ENCODE results near the gene FHIT.
A peak's percentile ranks its signal among the peaks of the same experiment; 100 is the strongest.
"Not testable (repeated sequence)": the region's sequence is repeated elsewhere in the genome, so short reads cannot be mapped to it uniquely, and the experiment has no call there.

The FHIT gene

GRCh38 chr3:61053781-61054496 lies 197.3 kb downstream of the FHIT start:
- DNase-seq = peak; percentile 77

DNA sequence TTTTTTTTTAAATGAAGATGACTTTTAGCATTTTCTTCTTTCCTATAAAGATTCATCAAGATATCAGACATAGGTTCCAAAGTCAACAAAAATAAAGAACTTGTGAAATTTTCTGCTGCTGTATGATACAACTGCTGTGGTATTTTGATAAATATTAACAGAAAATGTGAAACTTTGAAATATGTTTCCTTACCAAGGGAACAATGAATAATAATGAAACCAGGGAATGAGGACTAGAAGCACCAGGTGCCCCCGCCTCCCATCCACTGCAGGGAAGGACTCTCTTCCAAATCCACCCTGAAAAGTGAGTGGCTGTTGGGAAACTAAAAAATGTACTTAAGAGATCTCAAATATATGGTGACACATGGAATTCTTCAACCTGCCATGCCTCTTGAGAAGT lies 198.4 kb downstream of the FHIT start:
- DNase-seq = no peak

DNA sequence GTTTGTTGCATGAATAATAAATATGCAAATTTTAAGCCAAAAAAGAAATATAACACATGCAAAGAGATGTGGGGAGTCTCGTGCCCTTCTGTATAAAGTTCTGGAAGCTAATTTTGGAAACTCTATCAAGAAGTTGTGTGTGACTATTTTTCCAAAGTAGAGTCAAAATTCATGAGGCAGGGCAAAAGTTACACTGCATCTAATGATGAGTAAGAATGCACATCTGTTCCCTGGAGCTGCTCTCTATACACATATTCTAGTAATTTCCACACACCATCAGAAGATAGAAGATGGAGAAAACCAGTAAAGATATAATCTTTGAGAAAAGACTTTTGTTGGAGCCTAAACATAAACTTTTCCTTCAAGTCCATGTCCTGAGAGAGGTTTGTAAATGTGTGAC lies 199.6 kb downstream of the FHIT start:
- no peak for DNase-seq

DNA sequence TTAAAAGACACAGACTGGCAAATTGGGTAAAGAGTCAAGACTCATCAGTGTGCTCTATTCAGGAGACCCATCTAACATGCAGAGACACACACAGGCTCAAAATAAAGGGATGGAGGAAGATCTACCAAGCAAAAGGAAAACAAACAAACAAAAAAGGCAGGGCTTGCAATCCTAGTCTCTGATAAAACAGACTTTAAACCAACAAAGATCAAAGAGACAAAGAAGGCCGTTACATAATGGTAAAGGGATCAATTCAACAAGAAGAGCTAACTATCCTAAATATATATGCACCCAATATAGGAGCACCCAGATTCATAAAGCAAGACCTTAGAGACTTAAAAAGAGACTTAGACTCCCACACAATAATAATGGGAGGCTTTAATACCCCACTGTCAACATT lies 206.1 kb downstream of the FHIT start:
- not testable (repeated sequence) for DNase-seq

DNA sequence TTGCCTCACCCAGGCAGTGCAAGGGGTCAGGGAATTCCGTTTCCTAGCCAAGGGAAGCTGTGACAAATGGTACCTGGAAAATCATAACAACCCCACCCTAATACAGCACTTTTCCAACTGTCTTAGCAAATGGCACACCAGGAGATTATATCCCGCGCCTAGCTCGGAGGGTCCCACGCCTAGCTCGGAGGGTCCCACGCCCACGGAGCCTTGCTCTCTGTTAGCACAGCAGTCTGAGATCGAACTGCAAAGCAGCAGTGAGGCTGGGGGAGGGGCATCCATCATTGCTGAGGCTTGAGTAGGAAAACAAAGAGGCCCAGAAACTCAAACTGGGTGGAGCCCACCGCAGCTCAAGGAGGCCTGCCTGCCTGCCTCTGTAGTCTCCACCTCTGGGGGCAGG lies 208.1 kb downstream of the FHIT start:
- no peak for DNase-seq

DNA sequence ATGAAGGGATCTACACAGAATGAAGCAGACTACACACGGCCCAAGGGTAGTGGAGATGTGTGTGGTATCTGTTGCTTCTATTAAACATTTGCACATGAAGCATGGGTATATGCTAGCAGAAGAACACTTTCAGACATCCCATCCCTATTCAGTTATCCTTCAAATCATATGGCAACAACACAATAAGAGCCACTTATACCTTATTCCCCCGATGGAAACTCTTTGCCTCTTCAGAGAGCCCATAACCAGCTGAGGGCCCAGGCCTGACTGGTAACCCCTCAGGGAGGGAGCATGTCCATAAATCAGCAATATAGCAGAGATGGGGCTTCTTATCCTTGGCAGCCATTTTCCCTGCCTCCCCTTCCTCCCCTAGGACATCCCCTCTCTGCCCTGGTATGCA lies 210.6 kb downstream of the FHIT start:
- no peak for DNase-seq

DNA sequence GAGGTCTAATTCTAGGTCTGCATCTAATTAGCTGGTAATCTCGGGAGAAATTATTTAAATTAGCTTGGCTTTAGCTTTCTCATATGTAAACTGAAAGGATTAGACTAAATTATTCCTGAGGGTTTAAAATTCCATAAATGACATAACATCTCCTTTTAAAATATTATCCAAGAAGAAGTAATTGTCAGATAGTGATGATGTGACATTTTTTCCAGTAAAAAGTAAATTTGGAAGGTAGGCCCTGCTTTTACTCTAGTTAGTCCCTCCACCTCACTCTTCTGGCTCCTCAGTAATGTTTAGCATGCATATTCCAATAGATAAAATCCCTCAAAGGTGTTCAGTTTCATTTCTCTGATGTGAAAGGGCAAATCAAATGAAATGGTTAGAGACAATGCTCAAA lies 215.7 kb downstream of the FHIT start:
- DNase-seq = no peak

GRCh38 chr3:61032991-61033390 lies 218.3 kb downstream of the FHIT start:
- no peak for DNase-seq

DNA sequence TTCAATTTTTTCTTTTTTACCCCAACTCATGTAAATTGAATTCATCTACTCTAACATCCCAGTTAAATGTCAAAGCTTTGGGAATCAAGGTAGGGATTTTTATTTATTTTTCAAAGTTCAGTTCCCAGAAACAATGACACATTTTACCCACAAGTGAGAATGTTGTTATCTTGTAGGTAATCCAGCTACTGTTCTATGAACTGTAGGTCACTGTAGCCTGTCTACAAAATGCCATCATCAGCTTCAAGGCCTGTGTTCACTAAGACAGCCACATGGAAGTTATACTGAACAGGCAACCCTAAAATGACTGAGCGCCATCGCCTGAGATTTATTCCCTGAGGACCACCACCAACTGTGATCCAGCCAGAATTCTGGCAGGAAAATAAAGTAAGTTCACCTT lies 219.7 kb downstream of the FHIT start:
- DNase-seq = no peak

DNA sequence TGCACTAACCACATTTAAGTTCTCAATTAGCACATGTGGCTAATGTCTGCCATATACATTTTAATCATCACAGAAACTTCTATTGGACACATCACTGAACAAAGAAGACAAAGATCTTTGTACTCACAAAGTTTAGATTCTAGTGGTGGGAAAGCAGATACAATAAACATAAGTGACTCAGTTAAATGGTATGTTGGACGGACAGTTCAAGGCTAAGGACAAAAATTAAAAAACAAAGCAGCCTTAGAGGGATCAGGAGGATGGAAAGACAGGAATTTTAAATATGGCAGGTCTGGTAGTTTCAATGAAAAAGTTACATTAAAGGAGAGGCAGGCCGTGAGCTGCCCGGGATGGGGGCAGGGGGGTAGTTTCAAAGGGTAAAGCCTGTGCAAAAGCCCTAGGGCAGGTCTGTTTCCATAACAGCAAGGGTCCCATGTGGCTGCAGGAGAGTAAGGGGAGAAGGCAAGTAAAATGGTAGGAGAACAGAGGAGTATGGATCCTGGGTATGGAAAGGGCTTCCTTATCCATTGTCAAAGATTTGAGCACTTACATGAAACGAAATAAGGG lies 220.7 kb downstream of the FHIT start:
- no peak for DNase-seq

GRCh38 chr3:61029194-61029593 lies 222.1 kb downstream of the FHIT start:
- DNase-seq = no peak

- no peak for DNase-seq
Measured at GRCh38 chr3:61018807-61019206, 232.4 kb downstream of the FHIT start.

GRCh38 chr3:61017028-61017427 lies 234.2 kb downstream of the FHIT start:
- not testable (repeated sequence) for DNase-seq

- no peak for DNase-seq
Measured at GRCh38 chr3:61015859-61016258, 235.4 kb downstream of the FHIT start.

DNA sequence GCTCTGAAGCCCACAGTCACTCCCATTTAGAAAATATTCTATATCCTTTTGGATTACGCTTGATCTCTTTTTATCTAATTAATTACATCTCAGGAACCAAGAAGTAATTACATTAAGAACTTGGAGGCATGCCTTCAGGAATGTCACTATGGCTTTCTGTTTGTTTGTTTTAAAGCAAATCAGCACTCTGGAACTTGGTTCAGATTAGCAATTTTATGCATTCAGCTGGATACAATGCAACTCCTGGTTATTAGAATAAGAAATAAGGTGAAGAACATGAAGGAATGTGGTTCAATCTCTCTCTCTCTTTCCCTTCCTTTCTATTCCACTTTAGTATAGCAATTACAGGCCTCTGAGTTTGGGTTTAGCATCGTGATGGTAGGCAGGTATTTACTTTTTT lies 235.8 kb downstream of the FHIT start:
- DNase-seq = no peak

- no peak for DNase-seq
Measured at GRCh38 chr3:61008998-61009380, 242.3 kb downstream of the FHIT start.

DNA sequence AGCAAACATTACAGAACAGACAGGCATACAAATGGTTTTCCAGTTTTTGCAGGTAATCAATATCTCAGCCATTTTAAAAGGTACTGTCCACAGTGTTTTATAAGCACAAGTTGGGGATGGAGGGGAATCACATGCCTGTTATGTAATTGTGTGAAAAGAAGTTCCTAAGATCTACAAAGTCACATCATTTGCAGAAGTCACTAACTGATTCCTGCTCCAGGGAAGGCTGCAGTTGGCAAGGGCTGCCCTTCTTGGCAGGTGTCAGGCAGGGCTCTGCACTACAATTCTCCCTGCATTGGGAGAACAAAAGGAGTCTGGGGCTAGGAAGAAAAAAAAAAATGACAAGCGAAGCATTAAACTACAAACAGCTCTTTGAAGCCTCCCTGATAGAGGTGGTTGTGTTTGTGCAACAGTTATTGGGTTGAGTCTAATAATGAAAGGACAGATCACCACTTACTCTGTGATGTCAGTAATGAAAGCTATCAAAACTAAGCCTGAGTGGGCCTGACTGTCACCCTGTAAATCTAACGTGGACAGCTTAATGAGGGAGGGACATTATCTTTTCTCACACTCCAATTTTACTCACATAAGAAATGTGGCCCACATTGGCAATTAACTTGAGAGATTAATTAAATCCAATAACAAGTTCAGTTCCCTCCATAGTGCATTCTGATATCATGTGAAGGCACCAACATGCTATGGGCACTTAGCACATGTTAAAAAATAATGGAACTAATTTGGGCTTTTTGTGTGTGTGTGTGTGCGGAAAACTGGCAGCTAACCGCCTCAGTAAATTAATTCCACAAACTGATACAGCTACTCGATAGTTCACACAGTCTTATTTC lies 242.9 kb downstream of the FHIT start:
- no peak for DNase-seq

GRCh38 chr3:61005591-61005990 lies 245.7 kb downstream of the FHIT start:
- no peak for DNase-seq

DNA sequence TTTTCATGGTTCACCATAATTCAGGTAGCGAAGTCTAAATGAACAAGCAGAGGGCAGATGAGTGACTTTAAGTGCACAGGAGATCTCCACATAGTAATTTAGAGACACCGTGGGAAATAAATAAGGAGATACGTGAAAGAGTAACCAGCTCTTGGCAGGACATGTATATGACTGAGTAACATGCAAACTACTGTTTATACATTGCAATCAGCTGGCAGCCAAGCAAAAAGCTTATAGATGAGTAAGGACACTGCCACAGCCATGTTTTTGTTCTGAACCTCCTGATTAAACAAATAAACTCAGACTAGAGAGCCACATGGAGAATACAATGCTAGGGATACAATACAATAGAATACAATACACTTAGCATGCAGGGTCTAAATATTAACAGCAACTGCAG lies 252.4 kb downstream of the FHIT start:
- DNase-seq = no peak

GRCh38 chr3:60992395-60992794 lies 258.9 kb downstream of the FHIT start:
- no peak for DNase-seq

DNA sequence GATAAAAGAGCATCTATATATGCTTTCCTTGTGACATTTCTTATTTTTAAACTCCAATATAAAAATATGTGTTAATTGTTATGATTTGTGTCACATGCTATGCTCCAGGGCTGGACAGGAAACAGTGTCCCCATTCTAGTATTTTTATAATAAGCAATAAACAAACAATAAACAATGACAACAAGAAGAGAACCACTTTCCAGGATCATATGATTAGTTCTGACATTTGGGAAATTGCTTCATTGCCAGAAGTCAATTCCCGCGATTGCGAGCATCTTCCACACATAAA lies 260.9 kb downstream of the FHIT start:
- no peak for DNase-seq

GRCh38 chr3:60989626-60990441 lies 261.4 kb downstream of the FHIT start:
- no peak for DNase-seq

DNA sequence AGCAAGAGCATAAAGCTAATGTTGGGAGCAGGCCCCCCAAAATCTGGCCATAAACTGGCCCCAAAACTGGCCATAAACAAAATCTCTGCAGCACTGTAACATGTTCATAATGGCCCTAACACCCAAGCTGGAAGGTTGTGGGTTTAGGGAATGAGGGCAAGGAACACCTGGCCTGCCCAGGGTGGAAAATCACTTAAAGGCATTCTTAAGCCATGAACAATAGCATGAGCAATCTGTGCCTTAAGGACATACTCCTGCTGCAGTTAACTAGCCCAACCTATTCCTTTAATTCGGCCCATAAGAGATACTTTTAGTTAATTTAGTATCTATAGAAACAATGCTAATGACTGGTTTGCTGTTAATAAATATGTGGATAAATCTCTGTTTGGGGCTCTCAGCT lies 264.1 kb downstream of the FHIT start:
- DNase-seq = not testable (repeated sequence)

DNA sequence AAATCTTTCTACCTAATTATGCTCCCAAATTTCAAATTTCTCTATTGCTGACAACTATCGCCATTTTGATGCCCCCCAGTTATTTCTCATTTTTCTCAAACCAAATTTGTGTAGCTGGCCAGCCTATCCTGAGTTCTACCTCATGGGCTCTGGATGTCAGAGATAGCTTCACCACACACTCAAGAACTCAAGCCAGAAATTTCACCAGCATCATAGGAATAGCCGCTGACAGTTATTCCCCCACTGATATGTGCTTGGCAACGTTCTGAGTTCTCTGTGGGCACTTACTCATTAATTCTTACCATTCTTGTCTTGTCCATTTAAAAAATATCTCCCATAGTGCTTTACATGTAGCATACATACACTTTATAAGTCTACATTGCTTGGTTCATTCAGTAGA lies 264.7 kb downstream of the FHIT start:
- no peak for DNase-seq
